NT2/D1 (cell line): ENCODE results near the gene IL17RE.

ENCODE experiments used
- YY1 ChIP-seq: IDR thresholded peaks from 2 replicates; pipeline ENCODE4 v1.6.1; 2011; ENCODE audit not compliant: insufficient read length, insufficient read depth
- ZNF274 ChIP-seq: IDR thresholded peaks from 2 replicates; pipeline ENCODE4 v1.6.1; 2011; ENCODE audit warnings: mild to moderate bottlenecking, low read depth, low read length

DNA sequence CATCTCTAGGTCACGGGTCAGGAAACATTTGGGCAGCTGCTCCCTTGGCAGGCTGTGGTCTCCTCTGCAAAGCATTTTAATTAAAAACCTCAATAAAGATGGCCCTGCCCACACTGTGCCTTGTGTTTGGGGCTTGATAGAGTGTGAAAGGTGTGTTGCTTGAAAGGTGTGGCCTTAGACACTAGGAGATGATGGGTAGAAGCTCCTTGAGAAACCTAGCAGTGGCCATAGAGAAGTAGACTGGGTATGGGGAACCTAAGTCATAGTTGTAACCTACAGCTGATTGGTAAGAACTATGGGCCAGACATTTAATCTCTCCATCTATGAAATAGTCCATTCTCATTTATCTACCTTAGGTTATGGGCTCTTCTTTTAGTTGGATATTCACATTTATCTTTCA, 8.9 kb upstream of the IL17RE start:
- TF ChIP-seq YY1 (no peak), ZNF274 (no peak)
